RWPE1 (cell line): ENCODE data around the gene TSPAN18.

Experiments
- CTCF ChIA-PET: fragments of 350-600 bp; sonication (Branson Sonifier 250); formaldehyde crosslinking; extraction: SDS; loops from one replicate; lab custom pipeline; 2021; lab: Yijun Ruan, JAX
- POLR2A ChIA-PET: fragments of 400-600 bp; formaldehyde crosslinking; extraction: SDS; loops from one replicate; lab custom pipeline; 2020; ENCODE audit warnings: antibody characterized with exemption; ENCODE audit not compliant: low non-redundant PET; lab: Yijun Ruan, JAX
- DNase-seq: peaks from one replicate; pipeline ENCODE4 v3.0.0; 2012; ENCODE audit warnings: low spot score
- H3K27ac ChIP-seq: fragments of 450-650 bp; 2 replicates; pipeline ENCODE4 v1.5.1; 2017
- CTCF ChIP-seq: fragments of 450-650 bp; conservative IDR thresholded peaks from 2 replicates; pipeline ENCODE4 v1.5.1; 2017; ENCODE audit warnings: low read depth, mild to moderate bottlenecking

Gene TSPAN18

GRCh38 chr11:44963948-44964347 is 237.2 kb downstream of the TSPAN18 start:
- ChIA-PET CTCF (no interaction called here), POLR2A (no interaction called here)
- DNase-seq, result no peak
- no peak for TF ChIP-seq CTCF
- H3K27ac ChIP-seq, result no peak overlapping the region

GRCh38 chr11:44964526-44965209 is 237.9 kb downstream of the TSPAN18 start:
- TF ChIP-seq CTCF, result no peak
- no peak for DNase-seq
- ChIA-PET POLR2A (no interaction called here), CTCF (interaction anchor here (0.9 kb wide), 1 partner anchor 28 kb away, joined by 4 read pairs; no protein-coding TSS in a partner anchor)
- H3K27ac ChIP-seq, result peak overlapping the region; percentile 50

- POLR2A ChIA-PET, result no interaction called here
- no peak for TF ChIP-seq CTCF
- no peak for DNase-seq
- H3K27ac ChIP-seq, result peak overlapping the region; percentile 65
- CTCF ChIA-PET, result no interaction called here
These were observed 239.9 kb downstream of the TSPAN18 start for GRCh38 chr11:44966694-44967093.

GRCh38 chr11:44967930-44968496 is 241.3 kb downstream of the TSPAN18 start:
- CTCF ChIA-PET, result no interaction called here
- no peak for DNase-seq

GRCh38 chr11:44968510-44968909 is 241.7 kb downstream of the TSPAN18 start:
- no peak for DNase-seq
- ChIA-PET CTCF (interaction anchor here (0.6 kb wide), 1 partner anchor 22 kb away, joined by 4 read pairs; no protein-coding TSS in a partner anchor), POLR2A (no interaction called here)
- H3K27ac ChIP-seq, result peak overlapping the region; percentile 65
- TF ChIP-seq CTCF, result no peak

More at GRCh38 chr11:44967930-44968496, 241.3 kb downstream of the TSPAN18 start:
- peak overlapping the region; percentile 65 for H3K27ac ChIP-seq
- TF ChIP-seq CTCF, result no peak
- POLR2A ChIA-PET, result interaction anchor here (0.6 kb wide), 1 partner anchor 10 kb away, joined by 3 read pairs; no protein-coding TSS in a partner anchor

GRCh38 chr11:44969651-44970252 is 243.0 kb downstream of the TSPAN18 start:
- ChIA-PET POLR2A (no interaction called here), CTCF (no interaction called here)
- H3K27ac ChIP-seq, result no peak overlapping the region
- DNase-seq, result no peak
- no peak for TF ChIP-seq CTCF
